Omental fat pad (tissue), 4 donors: Measurements from ENCODE around the gene ZC3H8. TPM values are rescaled to one million over a fixed set of nuclear protein-coding genes. Genes with fewer than 3 reads are reported as not detected.

Experiments
- ATAC-seq: fragments of 150-250 bp; one replicate; pipeline ENCODE4 v1.9.1; 2016; ENCODE audit warnings: mild to moderate bottlenecking, moderate library complexity; ENCODE audit not compliant: low FRiP score
- DNase-seq: peaks from one replicate; pipeline ENCODE4 v3.0.0-alpha.2; 2019; ENCODE audit warnings: low spot score
- total RNA-seq, 4 donors: library from RNA; depleted of rRNA; stranded (reverse); fragments of >200 nt; gene quantifications; one replicate each; pipeline ENCODE4 v1.1.0, GENCODE V29; 2016
- TF ChIP-seq, protein P1 (sequence below), 3 donors: fragments of 450-650 bp; IDR thresholded peaks; one replicate each; pipeline ENCODE4 v1.5.1; 2016 to 2017; ENCODE audit warnings: antibody characterized with exemption in 3 of 3, mild to moderate bottlenecking in 3 of 3, moderate library complexity in 2 of 3

Gene ZC3H8
- total RNA-seq, 4 donors from 2014 or later, result 13.0 to 29.5 (median 22.2) TPM

DNA sequence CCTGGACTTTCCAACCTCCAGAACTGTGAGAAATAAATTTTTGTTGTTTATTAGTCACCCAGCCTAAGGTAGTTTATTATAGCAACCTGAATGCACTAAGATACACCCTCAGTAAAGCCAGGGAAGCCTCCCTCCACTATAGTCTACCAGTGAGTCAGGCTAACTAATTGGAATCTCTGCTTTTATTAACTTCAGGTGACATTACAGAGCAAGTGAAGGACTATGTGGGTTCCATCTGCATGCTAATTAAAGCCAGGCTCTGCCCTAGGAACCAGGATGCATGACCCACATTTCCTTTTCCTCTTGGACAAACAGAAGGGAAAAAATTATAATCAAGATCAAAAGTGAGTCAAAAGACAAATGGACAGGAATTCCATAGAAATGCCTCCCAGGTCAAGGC is 56.1 kb downstream of the ZC3H8 start:
- DNase-seq, result no peak
- no peak for ATAC-seq
- TF ChIP-seq, protein P1, sequence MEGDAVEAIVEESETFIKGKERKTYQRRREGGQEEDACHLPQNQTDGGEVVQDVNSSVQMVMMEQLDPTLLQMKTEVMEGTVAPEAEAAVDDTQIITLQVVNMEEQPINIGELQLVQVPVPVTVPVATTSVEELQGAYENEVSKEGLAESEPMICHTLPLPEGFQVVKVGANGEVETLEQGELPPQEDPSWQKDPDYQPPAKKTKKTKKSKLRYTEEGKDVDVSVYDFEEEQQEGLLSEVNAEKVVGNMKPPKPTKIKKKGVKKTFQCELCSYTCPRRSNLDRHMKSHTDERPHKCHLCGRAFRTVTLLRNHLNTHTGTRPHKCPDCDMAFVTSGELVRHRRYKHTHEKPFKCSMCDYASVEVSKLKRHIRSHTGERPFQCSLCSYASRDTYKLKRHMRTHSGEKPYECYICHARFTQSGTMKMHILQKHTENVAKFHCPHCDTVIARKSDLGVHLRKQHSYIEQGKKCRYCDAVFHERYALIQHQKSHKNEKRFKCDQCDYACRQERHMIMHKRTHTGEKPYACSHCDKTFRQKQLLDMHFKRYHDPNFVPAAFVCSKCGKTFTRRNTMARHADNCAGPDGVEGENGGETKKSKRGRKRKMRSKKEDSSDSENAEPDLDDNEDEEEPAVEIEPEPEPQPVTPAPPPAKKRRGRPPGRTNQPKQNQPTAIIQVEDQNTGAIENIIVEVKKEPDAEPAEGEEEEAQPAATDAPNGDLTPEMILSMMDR (IDR thresholded peaks at IDR 0.05), result no peak

GRCh38 chr2:112197868-112198267 is 57.0 kb downstream of the ZC3H8 start:
- ATAC-seq (no peak), DNase-seq (no peak)
- TF ChIP-seq, protein P1 (IDR thresholded peaks at IDR 0.05), result no peak

DNA sequence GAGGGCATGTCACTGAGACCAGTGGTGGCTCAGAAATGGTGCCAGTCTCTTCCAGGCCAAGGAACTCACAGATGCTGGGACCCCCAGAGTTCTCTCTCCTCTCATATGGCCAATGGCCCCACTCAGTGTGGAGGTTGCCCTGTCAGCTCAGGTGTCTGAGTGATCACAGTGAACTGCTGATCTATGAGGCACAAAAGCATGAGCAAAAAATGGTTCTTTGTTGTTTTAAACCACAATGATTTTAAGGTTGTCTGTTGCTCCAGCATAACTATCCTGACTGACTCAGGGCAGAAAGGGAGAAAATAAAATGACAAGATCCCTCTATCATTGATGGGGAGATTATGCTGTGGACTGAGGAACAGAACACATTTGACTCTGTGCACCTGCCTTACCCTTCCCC is 58.9 kb downstream of the ZC3H8 start:
- TF ChIP-seq, protein P1 (IDR thresholded peaks at IDR 0.05), result no peak

GRCh38 chr2:112195167-112195766 is 59.6 kb downstream of the ZC3H8 start:
- no peak for ATAC-seq
- DNase-seq, result no peak
- TF ChIP-seq, protein P1 (IDR thresholded peaks at IDR 0.05), result no peak

More for the DNA sequence above, 58.9 kb downstream of the ZC3H8 start:
- ATAC-seq (no peak), DNase-seq (no peak)

DNA sequence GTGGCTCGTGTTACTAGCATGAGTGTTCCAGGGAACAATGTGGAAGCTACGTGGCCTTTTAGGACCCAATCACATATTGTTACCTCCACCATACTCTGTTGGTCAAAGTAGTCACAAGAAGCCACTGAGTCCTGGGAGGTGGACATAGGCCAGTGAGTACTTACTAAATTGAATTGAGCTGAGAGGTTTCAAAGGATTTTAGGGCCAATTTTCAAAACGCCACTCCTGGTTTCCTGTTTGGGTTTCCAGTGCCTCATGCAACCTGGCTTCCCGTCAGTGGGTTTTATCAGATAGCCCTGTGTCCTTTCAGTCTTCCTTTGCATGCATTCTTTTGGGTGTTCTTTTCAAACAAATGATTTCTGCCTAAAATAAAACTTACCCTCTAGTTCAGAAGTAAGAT is 60.4 kb downstream of the ZC3H8 start:
- TF ChIP-seq, protein P1 (IDR thresholded peaks at IDR 0.05), result no peak
- DNase-seq (no peak), ATAC-seq (no peak)

DNA sequence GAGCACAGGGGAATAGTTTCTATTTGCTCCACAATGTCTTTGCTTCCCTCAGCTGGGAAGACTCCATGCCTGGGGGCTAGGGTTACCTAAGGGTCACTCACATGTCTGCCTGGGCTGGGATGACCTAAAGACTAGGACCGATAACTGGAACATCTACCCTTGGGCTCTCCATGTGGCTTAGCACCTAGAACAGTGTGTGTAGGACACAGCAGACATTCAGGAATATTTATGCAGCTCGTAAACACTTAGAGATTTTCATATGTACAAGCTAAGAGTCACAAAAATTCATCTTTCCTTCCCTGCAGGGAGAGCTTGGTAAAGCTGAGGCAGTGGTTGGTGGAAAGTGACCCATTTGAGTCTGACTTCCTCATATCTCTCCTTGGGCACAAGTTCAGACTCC is 60.8 kb downstream of the ZC3H8 start:
- TF ChIP-seq, protein P1 (IDR thresholded peaks at IDR 0.05), result no peak
- ATAC-seq (no peak), DNase-seq (no peak)

- DNase-seq (no peak), ATAC-seq (no peak)
- TF ChIP-seq, protein P1 (IDR thresholded peaks at IDR 0.05), result no peak
Observed at GRCh38 chr2:112189001-112189556, 65.8 kb downstream of the ZC3H8 start.
